ENCODE measurements around the gene REXO1. TPM values are rescaled to one million over a fixed set of nuclear protein-coding genes. Genes with fewer than 3 reads are reported as not detected.
"Not testable (repeated sequence)": the region's sequence is repeated elsewhere in the genome, so short reads cannot be mapped to it uniquely, and the experiment has no call there.

Gene REXO1
- total and polyA plus RNA-seq, 3 donors from 2014 or later: 104 to 200 (median 149) TPM

GRCh38 chr19:1880611-1881392 is 32.5 kb upstream of the REXO1 start:
- no peak overlapping the region for H3K4me3 ChIP-seq
- no peaks in the 10 kb centered on the region for H3K36me3 ChIP-seq (ENCODE audit: low read depth, missing control alignments)
- intact Hi-C loops (cut with DNase I; ENCODE audit: low total_unique reads): no loop called here
- 85% methylated on average over 12 of the region's 35 CpGs; no CpG with 5 or more reads in 1 of the 2 donors for WGBS, 2 donors
- no peak overlapping the region for H3K27ac ChIP-seq
- H3K9me3 ChIP-seq: no peaks in the 10 kb centered on the region
- no peak for DNase-seq
- H3K4me1 ChIP-seq: peaks cover 30% of the 10 kb centered on the region
- TF ChIP-seq CTCF (IDR thresholded peaks at IDR 0.05): no peak
- no peak for TF ChIP-seq POLR2A (IDR thresholded peaks at IDR 0.05)
- H3K27me3 ChIP-seq: no peaks in the 10 kb centered on the region

- H3K27ac ChIP-seq; H3K36me3 ChIP-seq (ENCODE audit: low read depth, missing control alignments); DNase-seq; intact Hi-C loops (cut with DNase I; ENCODE audit: low total_unique reads); H3K27me3 ChIP-seq; H3K4me3 ChIP-seq; H3K9me3 ChIP-seq: not testable (repeated sequence)
- peaks cover 30% of the 10 kb centered on the region for H3K4me1 ChIP-seq
- 60 to 88% methylated on average over 9 to 12 of the region's 17 CpGs for WGBS, 2 donors
Observed at GRCh38 chr19:1879982-1880381, 31.7 kb upstream of the REXO1 start.

- H3K27ac ChIP-seq; H3K9me3 ChIP-seq; H3K27me3 ChIP-seq; intact Hi-C loops (cut with DNase I; ENCODE audit: low total_unique reads); H3K4me3 ChIP-seq; DNase-seq; H3K36me3 ChIP-seq (ENCODE audit: low read depth, missing control alignments): not testable (repeated sequence)
- peaks cover 30% of the 10 kb centered on the region for H3K4me1 ChIP-seq
- 79 to 95% methylated on average over 4 to 8 of the region's 8 CpGs for WGBS, 2 donors
Observed at GRCh38 chr19:1878583-1878982, 30.3 kb upstream of the REXO1 start.

DNA sequence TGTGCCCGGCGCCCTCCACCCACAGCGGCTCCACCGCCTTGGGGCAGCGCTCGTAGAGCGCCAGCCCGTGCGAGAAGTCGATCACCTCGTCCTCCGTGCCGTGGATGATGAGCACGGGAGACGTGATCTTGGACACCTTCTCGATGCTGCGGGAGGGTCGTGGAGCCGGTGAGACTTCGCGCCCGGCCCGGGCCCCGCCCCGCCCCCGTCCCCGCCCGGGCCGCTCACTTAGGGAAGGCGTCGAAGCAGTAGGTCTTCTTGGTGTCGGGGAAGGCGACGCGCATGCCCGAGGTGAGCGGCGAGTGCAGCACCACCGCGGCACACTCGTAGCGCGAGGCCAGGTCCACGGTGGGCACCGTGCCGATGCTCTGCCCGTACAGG is 29.0 kb upstream of the REXO1 start:
- H3K4me3 ChIP-seq; H3K36me3 ChIP-seq (ENCODE audit: low read depth, missing control alignments); H3K27ac ChIP-seq; DNase-seq; H3K27me3 ChIP-seq; H3K9me3 ChIP-seq; intact Hi-C loops (cut with DNase I; ENCODE audit: low total_unique reads): not testable (repeated sequence)
- WGBS, 2 donors: 56 to 72% methylated on average over 9 to 29 of the region's 47 CpGs
- H3K4me1 ChIP-seq: peaks cover 34% of the 10 kb centered on the region

DNA sequence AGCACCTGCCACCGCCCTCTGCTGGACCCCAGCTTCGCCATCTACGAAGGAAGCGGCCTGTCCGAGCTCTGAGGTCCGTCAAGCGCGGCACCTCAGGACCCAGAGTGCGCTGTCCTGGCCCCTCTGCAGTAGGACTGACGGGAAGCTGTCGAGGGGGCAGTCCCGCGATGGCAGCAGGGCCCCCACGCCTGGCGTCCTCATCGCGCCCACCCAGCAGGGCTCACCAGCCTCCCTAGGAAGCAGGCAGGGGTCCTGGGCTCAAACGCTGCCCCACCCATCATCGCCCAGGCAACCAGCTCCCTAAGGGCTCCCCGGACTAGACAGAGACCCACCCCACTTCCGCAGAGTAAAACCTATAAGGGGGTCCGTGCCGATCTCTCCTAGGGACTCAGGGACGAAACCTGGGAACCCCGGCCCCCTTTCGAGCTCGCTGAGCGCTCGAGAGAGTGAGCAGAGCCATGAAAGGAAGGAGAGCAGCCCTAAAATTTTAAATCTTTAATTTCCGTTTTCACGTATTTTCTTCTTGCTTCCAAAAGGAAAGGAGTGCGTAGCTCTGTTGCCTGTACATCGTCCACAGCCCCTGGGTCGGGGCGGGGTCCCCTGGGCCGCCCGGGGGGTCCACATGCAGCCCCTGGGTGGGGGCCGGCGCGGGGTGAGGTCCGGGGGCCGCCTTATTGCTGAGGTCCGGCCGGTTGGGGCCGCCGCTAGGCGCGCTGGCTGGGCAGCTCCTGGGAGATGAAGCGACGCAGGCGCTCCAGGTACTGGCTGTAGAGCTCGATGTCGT is 28.4 kb upstream of the REXO1 start:
- intact Hi-C loops (cut with DNase I; ENCODE audit: low total_unique reads): not testable (repeated sequence)

GRCh38 chr19:1875646-1876495 is 27.6 kb upstream of the REXO1 start:
- H3K4me1 ChIP-seq: peaks cover 31% of the 10 kb centered on the region
- no peaks in the 10 kb centered on the region for H3K9me3 ChIP-seq
- H3K27ac ChIP-seq: peak overlapping the region; percentile 81 to 88
- H3K27me3 ChIP-seq: no peaks in the 10 kb centered on the region
- no peaks in the 10 kb centered on the region for H3K36me3 ChIP-seq (ENCODE audit: low read depth, missing control alignments)
- intact Hi-C loops (cut with DNase I; ENCODE audit: low total_unique reads): no loop called here
- peak overlapping the region; percentile 85 to 93 for H3K4me3 ChIP-seq
- peak; percentile 98 for DNase-seq
- 0 to 1% methylated on average over 11 to 87 of the region's 87 CpGs for WGBS, 2 donors
- TF ChIP-seq POLR2A (IDR thresholded peaks at IDR 0.05): peak; percentile 60
- no peak for TF ChIP-seq CTCF (IDR thresholded peaks at IDR 0.05)

More for the DNA sequence above, 28.4 kb upstream of the REXO1 start:
- 31 to 47% methylated on average over 25 to 40 of the region's 53 CpGs for WGBS, 2 donors
- H3K27me3 ChIP-seq; H3K36me3 ChIP-seq (ENCODE audit: low read depth, missing control alignments); DNase-seq; H3K9me3 ChIP-seq: not testable (repeated sequence)
- Histone ChIP-seq H3K4me3 (peak overlapping the region; percentile 85 to 93), H3K4me1 (peaks cover 31% of the 10 kb centered on the region), H3K27ac (peak overlapping the region; percentile 81 to 88)

- intact Hi-C loops (cut with DNase I; ENCODE audit: low total_unique reads); H3K9me3 ChIP-seq; H3K27me3 ChIP-seq; DNase-seq; H3K36me3 ChIP-seq (ENCODE audit: low read depth, missing control alignments): not testable (repeated sequence)
- H3K27ac ChIP-seq: peak overlapping the region; percentile 81 to 88
- WGBS, 2 donors: 1 to 2% methylated on average over 9 to 11 of the region's 11 CpGs
- H3K4me3 ChIP-seq: peak overlapping the region; percentile 85 to 93
- H3K4me1 ChIP-seq: peaks cover 31% of the 10 kb centered on the region
Observed at GRCh38 chr19:1875265-1875645, 27.0 kb upstream of the REXO1 start.

Data from testis (tissue), 3 donors.